ENCODE measurements around the gene RBM8A.

GRCh38 chr1:145917595-145917994 is 9.7 kb downstream of the RBM8A start:
- TF ChIP-seq POLR2A (IDR thresholded peaks at IDR 0.05) (no peak), CTCF (IDR thresholded peaks at IDR 0.05) (no peak)

Measured in lower leg skin (tissue), 3 donors.